ENCODE measurements around the gene ANTXR2.

DNA sequence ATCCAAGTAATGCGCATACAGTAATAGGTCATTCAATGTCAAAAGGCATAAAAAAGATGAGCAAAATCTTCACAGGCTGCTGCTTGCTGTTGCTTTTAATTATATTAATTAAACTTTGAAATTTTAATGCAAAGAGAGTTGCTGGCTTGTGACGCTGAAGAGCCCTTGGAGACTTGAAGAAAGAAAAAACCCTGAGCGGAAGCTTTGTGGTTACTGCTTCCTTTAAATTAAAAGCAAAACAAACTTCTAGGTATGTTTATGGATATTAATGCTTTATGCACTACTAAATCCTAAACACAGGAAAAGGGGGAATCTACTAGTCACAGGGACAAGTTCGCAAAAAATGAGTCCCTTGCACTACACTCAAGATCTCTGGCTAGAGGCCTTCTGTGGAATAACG is 166.7 kb downstream of the ANTXR2 start:
- TF ChIP-seq CTCF (IDR thresholded peaks at IDR 0.05; ENCODE audit: extremely low read depth in 1 of 2, insufficient read depth in 1 of 2, low read depth in 1 of 2, low read length in 2 of 2) = no peak
- no peak for TF ChIP-seq POLR2A (IDR thresholded peaks at IDR 0.05; ENCODE audit: low read depth, low read length)

Measured in endothelial cell of umbilical vein (primary cell).